Epidermal melanocyte (primary cell): ENCODE results near the gene VWA5B1.

Experiments used
- DNase-seq: peaks from one replicate; pipeline ENCODE4 v3.0.0; 2011; ENCODE audit warnings: low spot score; ENCODE audit not compliant: insufficient read length

Gene VWA5B1

DNA sequence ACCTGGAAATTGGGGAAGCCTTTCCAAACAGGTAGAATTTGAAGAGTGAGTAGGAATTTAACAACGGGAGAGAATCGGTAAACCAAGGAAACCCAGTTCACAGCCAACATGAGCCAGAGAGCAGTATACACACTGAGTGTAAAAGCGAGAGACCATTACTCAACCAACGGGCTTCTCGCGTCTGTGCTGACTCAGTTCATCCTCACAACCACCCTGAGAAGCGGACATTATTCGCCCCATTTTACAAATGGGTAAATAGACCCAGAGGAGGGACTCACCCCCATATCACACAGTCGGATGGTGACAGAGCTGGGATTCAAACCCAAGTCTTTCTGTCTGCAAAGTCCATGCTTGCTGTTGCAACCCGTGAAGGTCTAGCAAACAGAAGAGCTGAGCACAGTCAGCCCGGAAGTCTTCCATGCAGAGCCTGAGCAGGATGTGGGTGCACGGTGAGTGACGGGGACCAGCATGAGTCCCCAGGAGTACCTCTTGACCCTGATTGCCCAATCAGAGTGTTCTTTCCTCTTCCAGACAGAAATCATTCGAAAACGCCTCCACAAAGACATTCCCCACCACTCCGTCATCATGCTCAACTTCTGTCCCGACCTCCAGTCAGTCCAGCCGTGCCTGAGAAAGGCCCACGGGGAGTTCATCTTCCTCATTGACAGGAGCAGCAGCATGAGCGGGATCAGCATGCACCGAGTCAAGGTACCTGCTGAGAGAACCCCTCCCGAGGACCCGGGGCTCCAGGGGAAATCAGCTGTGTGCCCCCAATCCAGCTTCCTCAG lies 32.3 kb downstream of the VWA5B1 start:
- DNase-seq: no peak

DNA sequence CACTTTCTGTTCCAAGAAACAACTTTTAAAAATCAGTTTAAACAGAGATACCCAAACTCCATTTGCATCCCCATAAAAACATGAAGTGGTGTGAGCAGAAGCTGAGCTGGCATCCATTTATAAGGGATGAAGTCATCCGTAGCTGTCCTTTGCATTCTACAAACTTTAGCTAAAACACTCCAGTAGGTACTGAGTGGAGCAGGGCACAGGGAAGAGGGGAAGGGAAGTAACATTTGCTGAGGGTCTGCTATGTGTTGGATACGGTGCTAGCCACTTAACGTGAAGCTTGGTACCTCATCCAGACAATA lies 32.9 kb downstream of the VWA5B1 start:
- no peak for DNase-seq

- DNase-seq: no peak
Measured at GRCh38 chr1:20324704-20325406, 34.2 kb downstream of the VWA5B1 start.

DNA sequence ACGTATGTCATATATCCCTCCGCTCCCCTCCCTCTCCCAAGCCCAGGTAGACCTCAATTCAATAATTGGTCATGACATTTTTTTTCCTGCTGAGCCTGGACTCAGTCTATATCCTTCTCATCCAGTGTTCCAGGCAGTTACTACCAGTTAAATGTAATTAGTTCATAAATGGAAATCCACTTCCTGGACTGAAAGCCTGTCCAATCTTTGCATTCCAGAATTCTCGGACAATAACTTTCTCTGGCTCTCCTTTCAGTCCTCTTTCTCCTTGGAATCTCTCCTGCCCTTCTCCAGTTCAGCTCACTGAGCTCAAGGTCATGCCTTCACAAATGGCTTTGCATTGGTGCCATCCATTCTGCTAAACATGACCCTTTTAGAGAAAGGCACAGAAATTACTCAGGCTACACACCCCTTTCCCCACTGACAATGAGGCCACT lies 34.8 kb downstream of the VWA5B1 start:
- DNase-seq: no peak

DNA sequence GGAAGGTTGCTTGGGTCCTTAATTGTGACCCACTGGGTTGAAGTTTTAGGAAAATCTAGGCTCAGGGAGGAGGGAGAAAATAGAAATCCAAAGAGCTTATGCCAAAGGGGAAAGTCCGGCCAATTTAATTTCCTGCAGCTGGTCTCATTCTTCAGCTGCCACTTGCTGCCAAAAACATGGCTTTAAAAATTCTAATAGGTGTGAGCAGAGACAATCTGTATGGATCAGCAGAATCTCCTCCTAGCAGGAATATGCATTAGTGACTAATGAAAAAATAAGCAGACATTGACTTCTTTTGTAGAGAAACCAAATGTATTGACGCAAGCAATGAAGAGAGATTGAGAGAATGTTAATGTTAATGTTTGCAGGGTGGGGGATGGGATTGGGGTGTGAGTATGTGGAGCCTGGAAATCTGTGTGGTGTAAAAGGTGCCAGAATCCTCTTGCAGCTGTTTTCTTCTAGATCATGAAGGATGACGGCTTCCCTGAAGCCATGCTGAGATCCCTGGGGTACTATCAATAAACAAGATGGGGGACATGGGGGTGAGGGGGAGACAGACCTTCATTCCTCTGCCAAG lies 35.3 kb downstream of the VWA5B1 start:
- no peak for DNase-seq

GRCh38 chr1:20327467-20327866 lies 36.8 kb downstream of the VWA5B1 start:
- DNase-seq: no peak

- no peak for DNase-seq
Measured at GRCh38 chr1:20328201-20328600, 37.5 kb downstream of the VWA5B1 start.

- DNase-seq: no peak
Measured at GRCh38 chr1:20329793-20330542, 39.3 kb downstream of the VWA5B1 start.

DNA sequence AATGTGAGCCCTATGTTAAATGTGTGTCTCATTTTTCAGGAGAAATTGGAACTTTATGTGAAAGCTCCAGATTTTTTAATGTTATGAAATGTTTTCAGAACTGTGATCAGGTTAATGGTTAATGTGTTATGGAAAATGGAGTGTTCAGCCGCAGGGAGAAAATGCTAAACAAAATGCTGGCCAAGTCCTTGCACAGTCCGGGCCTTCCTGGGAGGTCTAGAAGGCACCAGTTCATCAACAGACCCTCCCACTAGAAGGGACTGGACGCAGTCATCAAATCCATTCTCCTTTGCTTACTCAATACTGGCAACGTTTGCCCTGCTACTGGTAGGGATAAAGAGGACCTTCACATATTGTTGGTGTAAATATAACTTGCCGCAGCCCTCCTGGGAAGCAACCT lies 43.4 kb downstream of the VWA5B1 start:
- no peak for DNase-seq

- DNase-seq: no peak
Measured at GRCh38 chr1:20336105-20336605, 45.5 kb downstream of the VWA5B1 start.

DNA sequence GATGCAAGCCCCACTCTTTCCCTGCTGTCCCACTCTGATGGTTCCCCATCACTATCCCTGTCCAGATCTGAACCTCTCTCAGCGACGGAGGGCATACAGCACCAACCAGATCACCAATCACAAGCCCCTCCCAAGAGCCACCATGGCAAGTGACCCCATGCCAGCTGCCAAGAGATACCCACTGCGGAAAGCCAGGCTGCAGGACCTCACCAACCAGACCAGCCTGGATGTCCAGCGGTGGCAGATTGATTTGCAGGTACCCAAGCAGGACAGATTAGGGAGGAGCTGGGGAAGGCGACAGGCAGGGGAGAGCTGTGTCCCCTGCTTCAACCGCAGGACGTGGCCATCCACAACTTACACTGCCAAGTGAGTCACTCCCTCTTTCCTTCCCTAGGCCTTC lies 46.9 kb downstream of the VWA5B1 start:
- DNase-seq: no peak

- no peak for DNase-seq
Measured at GRCh38 chr1:20339811-20340457, 49.3 kb downstream of the VWA5B1 start.

DNA sequence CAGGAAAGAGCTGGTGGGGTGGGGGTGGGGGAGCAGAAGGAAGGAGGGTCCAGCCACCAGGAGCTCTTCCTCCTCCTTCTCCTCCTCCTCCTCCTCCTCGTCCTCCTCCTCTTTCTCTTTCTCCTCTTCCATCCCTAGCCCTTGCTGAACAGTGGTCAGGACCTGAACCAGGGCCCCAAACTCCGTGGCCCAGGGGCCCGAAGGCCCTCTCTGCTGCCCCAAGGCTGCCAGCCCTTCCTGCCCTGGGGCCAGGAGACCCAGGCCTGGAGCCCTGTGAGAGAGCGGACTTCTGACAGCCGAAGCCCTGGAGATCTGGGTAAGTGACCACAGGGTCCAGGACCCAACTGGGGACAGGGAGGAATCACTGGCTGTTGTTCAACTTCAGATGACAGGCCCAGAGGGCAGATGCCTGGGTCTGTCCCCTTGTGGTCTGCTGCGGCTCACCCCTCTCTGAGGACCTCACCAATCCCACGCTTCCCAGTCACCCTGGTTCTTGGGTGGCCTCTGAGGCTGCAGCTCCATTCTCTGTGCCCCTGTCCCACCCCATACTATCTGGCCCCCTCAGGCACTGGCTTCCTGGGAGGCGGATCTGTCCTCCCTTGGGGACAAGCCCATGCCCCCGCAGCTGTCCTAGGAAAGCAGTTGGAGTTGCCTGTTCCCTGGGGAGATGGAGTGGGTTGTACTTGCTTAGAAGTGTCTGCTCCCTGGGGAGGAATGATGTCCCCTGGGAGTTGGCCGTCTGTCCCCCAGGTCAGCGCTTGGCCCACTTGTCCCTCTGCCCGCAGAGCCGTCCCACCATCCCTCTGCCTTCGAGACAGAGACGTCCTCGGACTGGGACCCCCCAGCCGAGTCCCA lies 51.8 kb downstream of the VWA5B1 start:
- no peak for DNase-seq

DNA sequence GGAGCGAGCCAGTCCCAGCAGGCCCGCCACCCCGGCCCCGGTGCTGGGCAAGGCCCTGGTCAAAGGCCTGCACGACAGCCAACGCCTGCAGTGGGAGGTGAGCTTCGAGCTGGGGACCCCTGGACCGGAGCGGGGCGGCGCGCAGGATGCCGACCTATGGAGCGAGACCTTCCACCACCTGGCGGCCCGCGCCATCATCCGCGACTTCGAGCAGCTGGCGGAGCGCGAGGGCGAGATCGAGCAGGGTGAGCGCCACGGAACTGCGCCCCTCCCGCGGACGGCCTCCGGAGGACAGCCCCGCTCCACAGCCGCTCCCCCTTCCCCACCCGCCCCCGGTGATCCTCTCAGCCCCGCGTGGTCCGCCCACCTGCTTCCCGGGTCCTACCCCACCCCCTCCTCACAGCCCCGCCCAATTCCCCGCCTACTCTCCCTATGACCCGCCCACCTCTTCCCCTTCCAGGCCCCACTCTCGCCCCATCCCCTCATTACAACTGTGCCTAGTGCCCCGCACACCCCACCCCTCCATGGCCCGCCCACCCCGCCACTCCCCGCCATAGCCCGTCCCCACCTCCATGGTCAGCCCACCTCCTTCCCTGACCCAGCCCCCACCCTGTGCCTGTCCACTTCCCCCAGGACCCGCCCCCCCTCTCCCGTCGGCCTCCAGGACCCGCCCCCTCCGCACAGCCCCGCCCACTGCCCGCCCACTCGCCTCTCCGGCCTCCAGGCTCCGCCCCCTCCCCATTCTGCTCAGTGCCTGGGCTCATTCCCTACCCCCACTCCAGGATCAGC lies 52.7 kb downstream of the VWA5B1 start:
- no peak for DNase-seq

- DNase-seq: no peak
Measured at GRCh38 chr1:20343938-20344302, 53.2 kb downstream of the VWA5B1 start.

DNA sequence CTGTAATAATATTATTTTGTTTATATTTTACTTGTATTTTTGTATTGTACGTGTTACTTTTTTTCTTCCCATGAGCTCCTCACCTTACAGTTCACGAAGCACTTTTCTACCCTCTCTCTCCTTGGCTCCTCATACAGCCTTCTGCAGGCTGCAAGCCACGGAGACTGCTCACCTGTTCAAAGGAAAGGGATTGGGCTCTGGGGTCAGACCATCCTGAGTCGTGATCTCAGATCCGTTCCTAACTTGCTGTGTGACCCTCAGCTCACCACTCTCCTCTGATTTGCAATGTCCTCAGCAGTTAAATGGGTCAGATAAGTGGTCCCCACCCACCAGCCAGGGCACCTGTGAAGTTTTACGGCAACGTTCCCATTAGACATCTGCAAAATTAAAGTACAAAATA lies 54.1 kb downstream of the VWA5B1 start:
- DNase-seq: no peak

- no peak for DNase-seq
Measured at GRCh38 chr1:20345419-20345818, 54.7 kb downstream of the VWA5B1 start.

DNA sequence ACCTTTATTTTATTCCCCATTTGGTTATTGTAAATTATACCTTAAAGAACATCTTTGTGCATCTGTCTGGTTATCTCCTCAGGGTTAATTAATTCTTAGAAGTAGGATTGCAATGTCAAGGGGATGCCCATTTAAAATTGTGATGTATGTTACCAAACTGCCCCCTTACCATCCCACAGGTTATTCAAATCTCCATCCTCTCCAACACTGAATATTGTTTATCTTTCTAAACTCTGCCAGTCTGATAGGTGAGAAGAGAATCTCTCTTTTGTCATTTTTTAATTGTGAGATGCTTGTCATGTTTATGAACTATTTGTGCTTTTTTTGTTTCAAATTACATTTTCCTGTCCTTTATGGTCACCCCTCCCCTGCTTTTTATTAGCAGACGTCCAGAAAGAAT lies 55.8 kb downstream of the VWA5B1 start:
- no peak for DNase-seq

DNA sequence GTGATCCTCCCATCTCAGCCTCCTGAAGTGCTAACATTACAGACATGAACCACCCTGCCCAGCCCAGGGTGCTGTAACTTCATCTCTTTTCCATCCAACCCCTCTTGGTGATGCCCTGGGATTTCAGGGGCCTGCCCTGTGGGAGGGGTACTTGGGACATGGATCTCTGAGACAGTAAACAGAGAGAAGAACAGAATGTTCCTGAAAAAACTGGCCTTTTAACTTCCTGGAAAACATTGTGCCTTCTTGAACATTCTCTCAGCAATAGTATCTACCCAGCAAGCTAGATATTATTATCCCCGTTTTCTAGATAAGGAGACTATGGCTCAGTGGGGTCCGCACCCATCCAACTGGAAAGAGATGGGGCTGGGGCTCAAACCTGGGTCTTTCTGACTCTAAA lies 57.0 kb downstream of the VWA5B1 start:
- no peak for DNase-seq
